Ovary (tissue), 9 donors: ENCODE results near the gene ITIH2. TPM values are rescaled to one million over a fixed set of nuclear protein-coding genes. Genes with fewer than 3 reads are reported as not detected.

Experiments used
- DNase-seq, 5 donors: peaks; one replicate each; pipeline ENCODE4 v3.0.0-alpha.2; 2019 to 2020
- H3K27ac ChIP-seq, 2 donors: fragments of 200-600 bp; one replicate each; pipeline versions ENCODE4 v1.5.1 to v1.8.0; 2019 to 2022
- H3K27me3 ChIP-seq: fragments of 200-600 bp; one replicate; pipeline ENCODE4 v1.8.0; 2022
- H3K36me3 ChIP-seq: fragments of 200-600 bp; sonication (generic); one replicate; pipeline ENCODE4 v1.5.1; 2019
- H3K4me1 ChIP-seq: one replicate; pipeline ENCODE4 v1.8.1; 2013; ENCODE audit warnings: mild to moderate bottlenecking, moderate library complexity; ENCODE audit not compliant: insufficient read depth
- H3K4me3 ChIP-seq: fragments of 200-600 bp; sonication (generic); one replicate; pipeline ENCODE4 v1.5.1; 2017
- H3K9me3 ChIP-seq, 2 donors: fragments of 200-600 bp in 1 of 2; sonication (generic) in 1 of 2; one replicate each; pipeline versions ENCODE4 v1.5.1 to v1.8.1; 2013 to 2019; ENCODE audit warnings: mild to moderate bottlenecking in 1 of 2, moderate library complexity in 1 of 2
- EP300 ChIP-seq: sonication (generic); formaldehyde crosslinking; IDR thresholded peaks from one replicate; pipeline ENCODE4 v1.6.1; 2017; ENCODE audit warnings: antibody characterized with exemption
- POLR2A ChIP-seq: fragments of 450-650 bp; IDR thresholded peaks from one replicate; pipeline ENCODE4 v1.6.1; 2017; ENCODE audit warnings: antibody characterized with exemption, mild to moderate bottlenecking, moderate library complexity
- WGBS, 3 donors: extraction: QIAGEN DNeasy Blood & Tissue Kit in 1 of 3; methylation state at CpG; one replicate each; pipeline versions ENCODE4 v1.1.5 to v1.1.7; 2013 to 2017; 5-methylcytosine and 5-hydroxymethylcytosine counted together
- intact Hi-C, 4 donors: fragments of 100-400 bp; cut with DNase I; formaldehyde crosslinking; loops; one replicate each; pipeline versions ENCODE4 v1.11.0 to v1.15.1; 2022 to 2023
- polyA plus RNA-seq, 2 donors: library from polyadenylated mRNA; stranded (reverse); fragments of 200-250 nt in 1 of 2; fragments of 350-450 nt in 1 of 2; fragmentation: Illumina TruSeq in 1 of 2; extraction: RNeasy Lipid Tissue Mini Kit (QIAGEN cat#74804) in 1 of 2; gene quantifications; one replicate each; pipeline ENCODE4 v1.2.3, GENCODE V29; 2013 to 2014
- total RNA-seq, 7 donors: library from RNA; depleted of rRNA in 2 of 7; stranded (reverse); fragments of >200 nt in 2 of 7; fragmentation: NEBNext Ultra II Directional in 3 of 7; extraction: Animal tissue kit (Norgen Biotek cat#: 25700) in 3 of 7; gene quantifications; one replicate each; pipeline versions ENCODE4 v1.1.0 to v1.2.4, GENCODE V29; 2016 to 2023
- TF ChIP-seq, protein P1 (sequence below), 3 donors: fragments of 450-650 bp in 2 of 3; fragments of 200-600 bp in 1 of 3; IDR thresholded peaks; one replicate each; pipeline versions ENCODE4 v1.5.1 to v1.8.0; 2016 to 2022; ENCODE audit warnings: antibody characterized with exemption in 3 of 3, mild to moderate bottlenecking in 1 of 3
- donor health status: DM: no; HTN: no; CAD: no; lungs with moderate emphysema.
- donor health status: DM: no; HTN: no; CAD: no.
- donor health status: Bipolar disorder and iron deficiency.
- donor health status: DM: yes; HTN: yes; CAD: no.
- donor health status: DM: no; HTN: no; CAD: no.
- donor health status: DM: yes; HTN: yes; CAD: no.

The ITIH2 gene
- total and polyA plus RNA-seq, 9 donors: 0.02 to 1.2 (median 0.22) TPM; not detected in 4

DNA sequence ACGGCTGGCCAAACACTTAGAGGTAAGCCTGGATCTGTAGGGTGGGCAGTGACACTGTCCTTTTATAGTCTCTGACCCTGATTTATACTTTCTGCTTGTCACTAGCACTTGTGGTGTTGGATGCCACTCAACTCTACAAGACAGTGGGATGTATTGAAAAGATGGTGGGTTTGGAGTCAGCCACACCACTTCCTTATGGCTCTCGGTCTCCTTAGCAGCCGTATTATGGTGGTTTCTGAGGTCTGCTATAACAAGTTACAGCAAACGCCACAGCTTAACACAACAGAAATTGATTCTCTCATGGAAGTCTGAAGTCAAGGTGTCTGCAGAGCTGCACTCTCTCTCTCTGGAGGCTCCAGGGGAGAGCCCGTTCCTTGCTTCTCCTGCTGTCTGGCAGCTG is 14.7 kb downstream of the ITIH2 start:
- TF ChIP-seq, protein P1, sequence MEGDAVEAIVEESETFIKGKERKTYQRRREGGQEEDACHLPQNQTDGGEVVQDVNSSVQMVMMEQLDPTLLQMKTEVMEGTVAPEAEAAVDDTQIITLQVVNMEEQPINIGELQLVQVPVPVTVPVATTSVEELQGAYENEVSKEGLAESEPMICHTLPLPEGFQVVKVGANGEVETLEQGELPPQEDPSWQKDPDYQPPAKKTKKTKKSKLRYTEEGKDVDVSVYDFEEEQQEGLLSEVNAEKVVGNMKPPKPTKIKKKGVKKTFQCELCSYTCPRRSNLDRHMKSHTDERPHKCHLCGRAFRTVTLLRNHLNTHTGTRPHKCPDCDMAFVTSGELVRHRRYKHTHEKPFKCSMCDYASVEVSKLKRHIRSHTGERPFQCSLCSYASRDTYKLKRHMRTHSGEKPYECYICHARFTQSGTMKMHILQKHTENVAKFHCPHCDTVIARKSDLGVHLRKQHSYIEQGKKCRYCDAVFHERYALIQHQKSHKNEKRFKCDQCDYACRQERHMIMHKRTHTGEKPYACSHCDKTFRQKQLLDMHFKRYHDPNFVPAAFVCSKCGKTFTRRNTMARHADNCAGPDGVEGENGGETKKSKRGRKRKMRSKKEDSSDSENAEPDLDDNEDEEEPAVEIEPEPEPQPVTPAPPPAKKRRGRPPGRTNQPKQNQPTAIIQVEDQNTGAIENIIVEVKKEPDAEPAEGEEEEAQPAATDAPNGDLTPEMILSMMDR (IDR thresholded peaks at IDR 0.05): no peak
- TF ChIP-seq EP300 (no peak), POLR2A (no peak)
- no peaks in the 10 kb centered on the region for H3K4me1 ChIP-seq
- no peak overlapping the region for H3K4me3 ChIP-seq
- intact Hi-C loops: no loop called here
- no peaks in the 10 kb centered on the region for H3K36me3 ChIP-seq
- no peak for DNase-seq
- H3K27ac ChIP-seq: no peak overlapping the region
- H3K27me3 ChIP-seq: no peaks in the 10 kb centered on the region
- 83 to 87% (median 86%) methylated on average over 5 of the region's 5 CpGs for WGBS, 3 donors
- H3K9me3 ChIP-seq: no peaks in the 10 kb centered on the region

DNA sequence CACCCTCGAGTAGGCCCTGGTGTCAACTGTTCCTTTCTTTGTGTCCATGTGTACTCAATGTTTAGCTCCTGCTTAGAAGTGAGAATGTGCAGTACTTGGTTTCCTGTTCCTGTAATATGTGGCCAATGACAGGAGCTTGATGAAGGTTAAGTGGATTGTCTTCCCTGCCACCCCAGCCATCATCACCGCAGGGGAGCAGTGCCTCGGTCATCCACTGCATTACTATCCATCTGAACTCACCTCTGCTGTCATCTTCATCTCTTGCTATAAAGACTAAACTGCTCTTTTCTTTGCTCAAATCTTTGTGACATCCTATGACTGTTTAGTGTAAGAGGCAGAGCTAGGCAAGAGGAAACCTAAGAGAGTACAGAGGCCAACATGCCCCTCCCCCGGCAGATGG is 15.6 kb downstream of the ITIH2 start:
- 81 to 85% (median 82%) methylated on average over 4 of the region's 4 CpGs for WGBS, 3 donors
- no peaks in the 10 kb centered on the region for H3K9me3 ChIP-seq
- intact Hi-C loops: no loop called here

DNA sequence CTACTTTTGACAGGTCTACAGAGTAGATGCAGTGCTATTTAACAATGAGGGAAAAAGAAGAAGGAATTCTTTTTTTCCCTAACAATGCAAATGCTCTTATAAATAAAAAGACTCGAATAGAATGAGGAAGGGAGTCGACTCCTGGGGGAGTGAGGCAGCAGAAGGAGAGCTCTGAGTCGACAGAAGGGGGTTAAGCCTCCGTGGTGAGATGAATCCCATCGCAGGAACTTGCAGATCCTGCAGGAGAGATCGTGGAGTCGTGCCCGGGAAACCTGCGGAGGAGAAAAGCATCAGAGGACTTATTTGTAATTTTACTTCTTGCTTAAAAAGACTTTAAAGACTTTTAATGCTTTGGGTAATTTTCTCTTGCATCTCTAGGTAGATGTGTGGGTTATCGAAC is 17.4 kb downstream of the ITIH2 start:
- Histone ChIP-seq H3K27ac (no peak overlapping the region), H3K9me3 (no peaks in the 10 kb centered on the region), H3K4me1 (no peaks in the 10 kb centered on the region), H3K4me3 (no peak overlapping the region), H3K36me3 (no peaks in the 10 kb centered on the region), H3K27me3 (no peaks in the 10 kb centered on the region)
- no peak for TF ChIP-seq EP300
- TF ChIP-seq, protein P1 (IDR thresholded peaks at IDR 0.05): no peak
- no peak for TF ChIP-seq POLR2A
- intact Hi-C loops: no loop called here
- 71 to 73% (median 72%) methylated on average over 10 of the region's 10 CpGs for WGBS, 3 donors
- DNase-seq: no peak

More for the DNA sequence above, 15.6 kb downstream of the ITIH2 start:
- Histone ChIP-seq H3K27me3 (no peaks in the 10 kb centered on the region), H3K4me1 (no peaks in the 10 kb centered on the region), H3K27ac (no peak overlapping the region), H3K36me3 (no peaks in the 10 kb centered on the region), H3K4me3 (no peak overlapping the region)
- no peak for DNase-seq
- TF ChIP-seq EP300 (no peak), POLR2A (no peak)
- TF ChIP-seq, protein P1 (IDR thresholded peaks at IDR 0.05): no peak

DNA sequence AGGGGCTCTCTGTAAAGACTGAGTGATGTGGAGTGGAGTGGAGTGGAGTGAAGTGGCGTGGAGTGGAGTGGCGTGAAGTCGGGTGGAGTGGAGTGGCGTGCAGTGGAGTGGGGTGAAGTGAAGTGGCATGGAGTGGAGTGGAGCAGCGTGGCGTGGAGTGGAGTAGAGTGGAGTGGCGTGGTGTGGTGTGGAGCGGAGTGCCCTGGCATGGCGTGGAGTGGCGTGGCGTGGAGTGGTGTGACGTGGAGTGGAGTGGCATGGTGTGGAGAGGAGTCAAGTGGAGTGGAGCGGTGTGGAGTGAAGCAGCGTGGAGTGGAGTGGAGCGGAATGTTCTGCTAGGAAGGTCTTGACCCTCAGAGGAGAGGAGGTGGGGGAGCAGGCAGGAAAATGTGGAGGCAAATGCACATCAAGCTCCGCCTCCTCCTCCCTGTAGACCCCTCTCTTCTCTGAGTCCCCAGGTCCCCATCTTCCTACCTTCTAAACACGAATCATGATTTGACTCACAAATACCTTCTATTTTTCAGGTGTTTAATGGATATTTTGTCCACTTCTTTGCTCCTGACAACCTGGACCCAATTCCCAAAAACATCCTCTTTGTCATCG is 19.9 kb downstream of the ITIH2 start:
- no peaks in the 10 kb centered on the region for H3K4me1 ChIP-seq
- TF ChIP-seq POLR2A (no peak), EP300 (no peak)
- TF ChIP-seq, protein P1 (IDR thresholded peaks at IDR 0.05): no peak
- no peak for DNase-seq
- H3K36me3 ChIP-seq: no peaks in the 10 kb centered on the region
- no peaks in the 10 kb centered on the region for H3K27me3 ChIP-seq
- H3K27ac ChIP-seq: no peak overlapping the region
- intact Hi-C loops: no loop called here
- 88 to 92% (median 89%) methylated on average over 18 of the region's 18 CpGs for WGBS, 3 donors
- H3K4me3 ChIP-seq: no peak overlapping the region
- no peaks in the 10 kb centered on the region for H3K9me3 ChIP-seq
